Urinary bladder (tissue), 4 donors: Measurements from ENCODE around the gene SOX1. TPM values are rescaled to one million over a fixed set of nuclear protein-coding genes. Genes with fewer than 3 reads are reported as not detected.

ENCODE experiments used
- DNase-seq: peaks from one replicate; pipeline ENCODE4 v3.0.0-alpha.2; 2015; ENCODE audit errors: extremely low spot score
- H3K27ac ChIP-seq: one replicate; pipeline ENCODE4 v1.5.1; 2013; ENCODE audit warnings: low read depth, mild to moderate bottlenecking, moderate library complexity
- H3K36me3 ChIP-seq: one replicate; pipeline ENCODE4 v1.6.1; 2013; ENCODE audit warnings: mild to moderate bottlenecking, moderate library complexity; ENCODE audit not compliant: insufficient read depth
- H3K4me1 ChIP-seq: one replicate; pipeline ENCODE4 v1.6.1; 2013; ENCODE audit warnings: mild to moderate bottlenecking, moderate library complexity; ENCODE audit not compliant: insufficient read depth
- H3K4me3 ChIP-seq: one replicate; pipeline ENCODE4 v1.5.1; 2013; ENCODE audit warnings: low read depth, low read length
- WGBS: extraction: QIAGEN DNeasy Blood & Tissue Kit; methylation state at CpG from one replicate; pipeline ENCODE4 v1.1.7; 2013; 5-methylcytosine and 5-hydroxymethylcytosine counted together
- polyA plus RNA-seq: library from polyadenylated mRNA; stranded (reverse); fragments of 200-250 nt; gene quantifications from one replicate; pipeline ENCODE4 v1.2.3, GENCODE V29; 2013
- total RNA-seq: library from RNA; depleted of rRNA; stranded (reverse); fragments of >200 nt; gene quantifications from one replicate; pipeline ENCODE4 v1.2.3, GENCODE V29; 2014
- donor health status: healthy with polysubstance abuse.
- donor health status: healthy.

Gene SOX1
- total RNA-seq, result not detected
- polyA plus RNA-seq, result not detected

- peak within 1 kb of the TSS; percentile 41 for H3K4me3 ChIP-seq
- H3K4me1 ChIP-seq, result no peaks in the 10 kb centered on the region
- no peak for DNase-seq
- no peak within 1 kb of the TSS for H3K27ac ChIP-seq
- H3K36me3 ChIP-seq, result no peaks in the 10 kb centered on the region
- 1% methylated on average over 65 of the region's 66 CpGs for WGBS
Measured at GRCh38 chr13:112067116-112067741, at the start of gene SOX1. TSS of gene SOX1 (plus strand) at chr13:112067149. CDS start at chr13:112067659, 510 bp downstream.

DNA sequence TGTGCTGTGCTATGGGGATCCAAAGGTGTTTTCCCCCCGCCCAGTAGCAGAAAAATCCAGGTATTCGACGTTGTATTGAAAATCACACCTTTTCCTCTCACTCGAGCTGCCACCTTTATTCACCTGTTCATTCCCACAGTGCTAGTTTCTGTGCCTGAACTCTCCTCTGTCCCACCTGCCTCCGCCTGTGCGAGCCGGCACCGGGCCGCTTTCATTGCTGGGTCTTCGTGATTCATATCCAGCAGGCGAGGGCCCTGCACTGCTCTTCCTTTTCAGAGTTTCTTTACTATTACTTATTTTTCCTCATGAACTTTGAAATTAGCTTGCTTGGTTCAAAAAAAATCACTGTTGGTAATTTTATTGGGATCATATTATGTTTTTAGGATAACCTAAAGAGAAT, 42.4 kb upstream of the SOX1 start:
- Histone ChIP-seq H3K27ac (no peak overlapping the region), H3K36me3 (no peaks in the 10 kb centered on the region), H3K4me3 (no peak overlapping the region), H3K4me1 (no peaks in the 10 kb centered on the region)
- no peak for DNase-seq
- WGBS, result 90% methylated on average over 11 of the region's 11 CpGs

DNA sequence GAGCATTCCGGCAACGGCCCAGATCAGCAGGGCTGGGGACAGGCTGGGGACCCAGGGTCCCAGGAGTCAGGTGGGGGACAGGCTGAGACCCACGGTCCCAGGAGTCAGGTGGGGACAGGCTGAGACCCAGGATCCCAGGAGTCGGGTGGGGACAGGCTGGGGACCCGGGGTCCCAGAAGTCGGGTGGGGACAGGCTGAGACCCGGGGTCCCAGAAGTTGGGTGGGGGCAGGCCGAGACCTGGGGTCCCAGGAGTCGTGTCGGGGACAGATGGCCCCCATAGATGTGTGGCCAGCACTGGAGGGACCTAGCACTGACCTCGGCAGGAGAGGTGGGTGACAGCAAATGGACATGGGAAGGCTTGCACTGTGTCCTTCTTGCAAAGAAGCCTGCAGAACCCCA, 39.7 kb upstream of the SOX1 start:
- H3K4me1 ChIP-seq, result no peaks in the 10 kb centered on the region
- H3K36me3 ChIP-seq, result no peaks in the 10 kb centered on the region
- H3K4me3 ChIP-seq, result no peak overlapping the region
- H3K27ac ChIP-seq, result no peak overlapping the region
- 83% methylated on average over 11 of the region's 11 CpGs for WGBS
- DNase-seq, result no peak

DNA sequence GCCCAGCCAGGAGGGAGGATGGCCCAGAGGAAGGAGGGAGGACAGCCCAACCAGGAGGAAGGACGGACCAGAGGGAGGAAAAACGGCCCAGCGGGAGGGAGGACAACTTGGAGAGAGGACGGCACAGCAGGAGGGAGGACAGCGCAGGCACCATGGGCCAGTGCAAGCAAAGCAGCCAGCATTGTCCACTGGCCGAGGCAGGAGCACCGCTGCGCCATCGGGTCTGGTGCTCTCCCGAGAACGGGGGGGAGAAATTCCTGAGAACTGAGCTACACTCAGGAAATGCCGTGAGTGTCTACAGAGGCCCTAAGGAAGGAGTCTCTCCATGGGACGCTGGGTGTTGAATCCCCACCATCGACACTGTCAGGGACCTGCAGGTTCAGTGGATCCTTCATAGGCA, 38.5 kb upstream of the SOX1 start:
- DNase-seq, result no peak
- H3K36me3 ChIP-seq, result no peaks in the 10 kb centered on the region
- H3K4me1 ChIP-seq, result no peaks in the 10 kb centered on the region
- no peak overlapping the region for H3K27ac ChIP-seq
- WGBS, result 79% methylated on average over 14 of the region's 14 CpGs
- H3K4me3 ChIP-seq, result no peak overlapping the region

DNA sequence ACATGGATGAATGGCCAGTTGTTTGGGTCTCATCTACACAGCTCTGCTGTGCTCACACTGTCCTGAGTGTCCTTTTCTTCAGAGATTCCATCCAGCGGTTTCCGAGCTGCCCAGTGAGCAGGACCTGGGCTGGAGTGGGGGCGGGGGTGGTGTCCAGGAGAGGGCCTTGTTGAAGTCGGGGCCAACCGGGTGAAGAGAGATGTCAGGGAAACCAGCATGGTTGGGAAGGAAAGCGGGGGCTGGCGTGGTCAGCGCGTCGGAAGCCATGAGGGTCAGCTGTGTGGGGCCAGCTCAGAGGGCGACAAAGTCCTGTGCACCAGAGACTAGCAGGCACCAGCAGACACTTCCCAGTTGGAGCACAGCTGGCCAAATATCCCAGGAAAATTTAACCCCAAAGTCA, 37.8 kb upstream of the SOX1 start:
- H3K27ac ChIP-seq, result no peak overlapping the region
- no peaks in the 10 kb centered on the region for H3K4me1 ChIP-seq
- H3K4me3 ChIP-seq, result no peak overlapping the region
- no peak for DNase-seq
- no peaks in the 10 kb centered on the region for H3K36me3 ChIP-seq
- WGBS, result 87% methylated on average over 11 of the region's 11 CpGs

DNA sequence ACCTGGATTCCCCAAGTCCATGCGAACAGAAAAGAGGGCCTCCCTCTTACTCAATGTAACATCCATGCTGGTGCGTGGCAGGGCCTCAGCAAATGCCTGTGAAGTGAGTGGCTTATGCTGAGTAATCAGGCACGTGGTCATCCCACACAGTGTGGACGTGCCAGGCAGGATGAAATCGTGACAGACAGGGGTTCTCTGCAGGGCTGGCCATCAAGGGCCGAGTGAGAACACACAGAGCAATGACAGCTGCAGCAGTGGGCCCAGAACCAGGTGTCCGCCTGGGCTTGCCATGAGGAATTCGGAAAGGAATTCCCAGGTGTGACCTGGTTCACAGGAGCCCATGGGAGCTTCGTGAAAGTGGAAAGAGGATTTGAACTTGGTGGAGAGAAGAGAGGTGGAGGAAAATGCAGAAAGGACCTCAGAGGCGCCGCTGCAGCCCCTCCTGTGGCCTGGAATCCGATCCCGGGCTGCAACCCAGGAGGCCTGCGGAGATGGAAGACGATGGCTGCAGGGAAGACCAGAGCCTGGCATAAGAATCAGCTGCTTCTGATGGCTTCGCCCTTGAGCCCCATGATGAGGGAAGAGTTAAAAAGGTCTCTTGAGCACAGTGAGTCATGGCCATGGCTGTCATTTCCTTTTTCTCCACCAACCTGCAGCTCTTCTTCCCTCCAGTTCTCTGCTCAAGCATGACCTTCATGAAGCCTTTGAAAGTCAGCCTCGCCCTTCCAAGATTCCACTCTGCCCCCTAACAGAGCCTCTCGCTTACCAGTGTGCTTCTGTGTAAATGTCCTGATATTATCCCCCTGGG, 34.6 kb upstream of the SOX1 start:
- Histone ChIP-seq H3K36me3 (no peaks in the 10 kb centered on the region), H3K4me1 (no peaks in the 10 kb centered on the region), H3K4me3 (no peak overlapping the region), H3K27ac (no peak overlapping the region)
- WGBS, result 58% methylated on average over 18 of the region's 18 CpGs
- no peak for DNase-seq

DNA sequence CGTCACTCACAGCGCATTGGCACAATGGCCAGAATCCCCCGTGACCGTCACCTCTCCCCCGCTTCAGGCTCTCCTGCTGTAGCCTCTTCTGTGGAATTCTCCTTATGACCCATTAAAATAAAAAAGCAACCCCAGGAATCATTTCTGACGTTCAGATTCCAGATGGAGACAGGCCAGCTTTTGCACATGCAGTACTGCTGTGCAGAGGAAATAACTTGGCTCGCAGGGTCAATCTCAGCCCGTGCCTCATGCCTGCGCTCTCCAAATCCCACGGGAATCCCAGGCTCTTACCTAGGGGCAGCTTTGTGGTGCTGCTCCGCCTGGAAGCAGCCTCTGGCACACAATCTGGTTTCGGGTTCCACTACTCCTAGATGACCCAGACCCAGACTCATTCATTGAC, 32.7 kb upstream of the SOX1 start:
- no peak overlapping the region for H3K4me3 ChIP-seq
- no peaks in the 10 kb centered on the region for H3K4me1 ChIP-seq
- H3K36me3 ChIP-seq, result no peaks in the 10 kb centered on the region
- H3K27ac ChIP-seq, result no peak overlapping the region
- whole genome bisulfite sequencing, result 58% methylated on average over 12 of the region's 12 CpGs
- no peak for DNase-seq

DNA sequence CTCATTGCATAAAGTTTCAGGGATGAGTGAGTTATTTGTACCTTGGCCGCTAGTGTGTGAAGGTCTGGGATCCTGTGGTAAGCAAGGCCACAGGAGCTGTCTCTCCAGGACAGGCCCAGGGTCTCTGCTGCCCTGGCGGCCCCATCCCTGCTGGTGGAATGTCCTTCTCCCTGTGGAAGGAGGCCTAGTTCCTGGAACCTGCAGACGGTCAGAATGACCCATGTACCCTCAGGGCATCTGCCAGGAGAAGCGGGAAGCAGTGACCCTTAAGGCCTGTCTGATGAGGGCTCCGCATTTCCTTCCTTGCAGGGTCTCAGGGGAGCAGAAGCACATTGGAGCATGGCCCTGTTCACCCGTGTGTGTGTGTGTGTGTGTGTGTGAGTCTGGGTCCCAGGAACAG, 32.1 kb upstream of the SOX1 start:
- no peaks in the 10 kb centered on the region for H3K36me3 ChIP-seq
- no peaks in the 10 kb centered on the region for H3K4me1 ChIP-seq
- no peak overlapping the region for H3K4me3 ChIP-seq
- H3K27ac ChIP-seq, result no peak overlapping the region
- DNase-seq, result no peak
- WGBS, result 63% methylated on average over 6 of the region's 6 CpGs

DNA sequence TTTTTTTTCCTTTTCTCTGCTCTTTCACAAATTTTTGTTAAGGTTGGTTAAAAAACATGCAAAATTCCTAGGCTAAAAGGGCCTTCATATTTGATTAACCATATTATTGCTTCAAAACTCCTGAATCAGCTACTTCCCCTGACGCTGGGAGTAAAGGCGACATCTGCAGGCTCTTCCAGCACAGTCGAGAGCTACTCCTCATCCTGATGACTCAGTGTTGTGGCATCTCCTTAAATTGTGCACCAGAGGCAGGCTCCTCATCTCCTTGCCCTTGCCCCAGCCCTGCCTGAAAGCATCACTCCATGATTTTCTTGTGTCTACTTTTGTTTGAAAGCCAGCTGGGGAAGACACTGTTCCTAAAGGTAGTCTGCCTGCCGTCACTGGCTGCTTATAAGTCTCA, 24.5 kb upstream of the SOX1 start:
- H3K4me3 ChIP-seq, result no peak overlapping the region
- WGBS, result 80% methylated on average over 4 of the region's 4 CpGs

GRCh38 chr13:112052213-112052612, 14.7 kb upstream of the SOX1 start:
- 38% methylated on average over 13 of the region's 13 CpGs for WGBS
- Histone ChIP-seq H3K4me1 (no peaks in the 10 kb centered on the region), H3K36me3 (no peaks in the 10 kb centered on the region), H3K4me3 (no peak overlapping the region), H3K27ac (no peak overlapping the region)
- no peak for DNase-seq

More for the DNA sequence above, 24.5 kb upstream of the SOX1 start:
- Histone ChIP-seq H3K27ac (no peak overlapping the region), H3K36me3 (no peaks in the 10 kb centered on the region), H3K4me1 (no peaks in the 10 kb centered on the region)
- no peak for DNase-seq

DNA sequence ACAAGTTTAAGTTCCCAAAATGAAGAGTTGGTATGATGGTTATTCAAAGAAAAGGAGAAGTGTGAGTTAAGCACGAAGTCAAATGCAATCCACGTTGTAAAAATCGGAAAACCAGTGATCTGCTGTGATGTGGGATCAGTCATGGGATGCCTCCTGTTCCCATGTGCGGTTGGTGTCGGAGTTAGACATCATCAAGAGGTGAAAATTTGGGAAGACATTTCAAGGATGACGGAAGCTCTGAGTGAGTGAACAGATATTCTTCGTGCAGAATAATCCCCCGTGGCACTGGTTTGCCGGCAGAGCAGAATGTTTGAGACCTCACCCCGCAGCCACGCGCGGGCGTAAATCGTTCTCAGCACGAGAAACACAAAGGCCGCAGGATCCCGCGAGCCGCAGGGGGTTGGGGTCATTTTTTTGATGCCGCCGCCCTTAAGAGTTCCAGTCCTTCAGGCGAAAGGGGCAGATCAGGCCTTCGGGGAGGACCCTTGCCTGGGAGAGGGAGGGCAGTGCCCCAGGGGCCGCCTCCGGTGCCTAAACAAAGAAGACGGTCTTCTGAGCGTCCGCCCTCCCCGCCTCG, 13.7 kb upstream of the SOX1 start:
- Histone ChIP-seq H3K4me3 (no peak overlapping the region), H3K4me1 (no peaks in the 10 kb centered on the region), H3K36me3 (no peaks in the 10 kb centered on the region), H3K27ac (no peak overlapping the region)
- DNase-seq, result no peak
- WGBS, result 4% methylated on average over 31 of the region's 31 CpGs

DNA sequence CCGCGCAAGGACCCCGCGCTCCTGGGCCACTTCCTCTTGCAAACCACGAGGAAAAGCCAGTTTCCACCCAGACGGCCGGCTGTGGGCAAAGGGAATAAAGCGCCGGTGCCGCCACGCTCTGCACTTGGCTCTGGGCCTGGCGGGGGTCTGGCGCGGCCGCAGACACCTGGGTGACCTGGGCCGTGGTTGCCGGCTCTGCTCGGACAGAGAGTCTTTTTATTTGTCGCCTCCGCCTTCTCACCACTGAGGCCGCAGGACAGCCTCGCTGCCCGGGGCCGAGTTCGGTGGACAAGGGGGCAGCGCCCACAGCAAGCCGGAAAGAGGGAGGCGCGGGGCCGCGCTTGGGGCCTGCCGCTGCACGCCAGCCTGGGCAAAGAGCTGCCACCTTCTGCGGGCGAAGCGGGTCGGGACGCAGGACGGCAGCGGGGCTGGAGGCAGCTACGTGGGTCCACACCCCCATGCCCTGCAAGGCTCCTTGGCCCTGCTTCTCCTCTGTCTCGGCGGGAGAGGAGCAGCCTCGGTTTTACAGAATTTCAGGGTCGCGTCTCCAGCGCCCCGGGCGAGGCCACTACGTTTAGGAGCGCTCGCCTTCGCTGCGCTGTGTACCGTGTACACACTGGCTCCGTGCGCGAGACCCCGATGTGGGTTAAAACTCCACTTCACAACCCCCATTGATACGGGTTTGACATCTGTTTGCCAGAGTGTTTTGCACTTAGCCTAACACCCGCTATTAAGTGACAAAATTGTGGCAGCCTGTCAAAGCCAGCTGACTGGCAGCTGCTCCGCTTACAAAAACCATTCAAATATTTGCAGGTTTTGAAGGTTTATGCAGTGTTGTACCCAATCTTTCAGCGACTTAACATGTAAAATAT, 13.0 kb upstream of the SOX1 start:
- H3K27ac ChIP-seq, result no peak overlapping the region
- 1% methylated on average over 63 of the region's 63 CpGs for WGBS
- H3K4me3 ChIP-seq, result no peak overlapping the region
- DNase-seq, result no peak
- H3K4me1 ChIP-seq, result no peaks in the 10 kb centered on the region
- no peaks in the 10 kb centered on the region for H3K36me3 ChIP-seq

GRCh38 chr13:112054616-112055015, 12.3 kb upstream of the SOX1 start:
- no peaks in the 10 kb centered on the region for H3K36me3 ChIP-seq
- H3K27ac ChIP-seq, result no peak overlapping the region
- 2% methylated on average over 10 of the region's 10 CpGs for WGBS
- no peak for DNase-seq
- no peak overlapping the region for H3K4me3 ChIP-seq
- no peaks in the 10 kb centered on the region for H3K4me1 ChIP-seq
